GM10847 (cell line): Measurements from ENCODE around the gene ACOT2.

ENCODE experiments used
- POLR2A ChIP-seq: IDR thresholded peaks from 2 replicates; pipeline ENCODE4 v1.6.1; 2011; ENCODE audit not compliant: insufficient read length; ENCODE audit errors: extremely low read depth

Gene ACOT2

DNA sequence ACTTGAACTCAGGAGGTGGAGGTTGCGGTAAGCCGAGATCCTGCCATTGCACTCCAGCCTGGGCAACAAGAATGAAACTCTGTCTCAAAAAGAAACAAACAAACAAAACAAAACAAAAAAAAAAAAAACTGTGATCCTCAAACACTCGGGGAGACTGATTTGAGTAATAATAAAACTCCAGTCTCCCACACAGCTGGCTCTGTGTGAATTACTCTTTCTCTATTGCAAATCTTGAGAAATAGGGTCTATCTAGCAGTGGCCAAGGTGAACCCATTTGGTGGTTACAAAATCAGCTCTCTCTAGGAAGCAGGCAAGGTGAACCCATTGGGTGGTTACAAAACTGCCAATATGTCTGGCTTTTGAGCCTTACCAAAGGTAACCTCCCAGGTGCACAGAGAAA, 37.3 kb downstream of the ACOT2 start:
- no peak for TF ChIP-seq POLR2A

DNA sequence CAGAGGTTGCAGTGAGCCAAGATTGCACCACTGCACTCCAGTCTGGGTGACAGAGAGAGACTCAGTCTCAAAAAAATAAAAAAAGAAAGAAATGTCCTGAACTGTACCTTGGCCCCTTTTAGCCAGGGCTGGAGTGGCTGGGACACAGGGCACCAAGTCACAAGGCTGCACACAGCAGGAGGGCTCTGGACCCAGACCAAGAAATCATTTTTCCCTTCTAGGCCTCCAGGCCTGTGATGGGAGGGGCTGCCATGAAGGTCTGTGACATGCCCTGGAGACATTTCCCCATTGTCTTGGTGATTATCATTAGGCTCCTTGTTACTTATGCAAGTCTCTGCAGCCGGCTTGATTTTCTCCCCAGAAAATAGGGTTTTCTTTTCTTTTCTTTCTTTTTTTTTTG, 38.2 kb downstream of the ACOT2 start:
- TF ChIP-seq POLR2A = no peak

GRCh38 chr14:73610687-73611086, 41.7 kb downstream of the ACOT2 start:
- TF ChIP-seq POLR2A = no peak

GRCh38 chr14:73612339-73613045, 43.5 kb downstream of the ACOT2 start, which contains the start of gene ACOT6:
Gene ACOT6 (plus strand): TSS chr14:73612517. CDS start chr14:73612572, 55 bp downstream.
- no peak for TF ChIP-seq POLR2A

DNA sequence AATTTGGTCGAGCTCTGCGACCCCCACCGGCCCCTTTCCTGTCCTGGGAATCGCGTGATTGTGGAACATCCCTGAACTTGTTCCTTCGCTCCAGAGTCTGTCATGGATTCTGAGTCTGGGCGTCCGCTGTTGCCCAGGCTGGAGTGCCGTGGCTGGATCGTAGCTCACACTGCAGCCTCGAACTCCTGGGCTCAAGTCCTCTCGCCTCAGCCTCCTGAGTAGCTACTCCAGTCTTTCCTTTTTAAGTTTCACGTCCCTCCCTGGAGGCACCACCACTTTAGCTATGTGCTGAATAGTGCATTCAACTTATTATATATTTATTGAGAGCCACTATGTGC, 44.0 kb downstream of the ACOT2 start:
- TF ChIP-seq POLR2A = no peak

DNA sequence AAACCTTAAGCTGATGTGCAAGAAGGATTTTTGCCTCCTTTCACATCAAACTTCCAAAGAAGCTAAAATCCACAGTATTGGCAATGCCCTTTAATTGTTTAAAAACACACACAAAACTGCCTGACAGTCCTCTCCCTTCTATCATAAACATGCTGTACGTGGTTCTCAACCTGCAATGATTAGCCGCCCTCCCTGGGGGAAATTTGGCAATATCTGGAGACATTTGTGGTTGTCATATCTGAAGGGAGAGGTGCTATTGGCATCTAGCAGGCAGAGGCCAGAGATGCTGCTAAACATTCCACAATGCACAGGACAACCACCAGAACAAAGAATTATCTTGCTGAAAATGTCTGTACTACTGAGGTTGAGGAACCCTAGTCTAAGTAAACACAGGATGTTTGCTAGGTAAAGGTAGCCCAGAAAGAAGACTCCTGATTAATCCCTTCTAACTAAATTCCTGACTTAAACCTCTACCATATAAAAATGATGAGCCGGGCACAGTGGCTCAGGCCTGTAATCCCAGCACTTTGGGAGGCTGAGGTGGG, 44.5 kb downstream of the ACOT2 start:
- no peak for TF ChIP-seq POLR2A

GRCh38 chr14:73616831-73617230, 47.8 kb downstream of the ACOT2 start:
- no peak for TF ChIP-seq POLR2A

DNA sequence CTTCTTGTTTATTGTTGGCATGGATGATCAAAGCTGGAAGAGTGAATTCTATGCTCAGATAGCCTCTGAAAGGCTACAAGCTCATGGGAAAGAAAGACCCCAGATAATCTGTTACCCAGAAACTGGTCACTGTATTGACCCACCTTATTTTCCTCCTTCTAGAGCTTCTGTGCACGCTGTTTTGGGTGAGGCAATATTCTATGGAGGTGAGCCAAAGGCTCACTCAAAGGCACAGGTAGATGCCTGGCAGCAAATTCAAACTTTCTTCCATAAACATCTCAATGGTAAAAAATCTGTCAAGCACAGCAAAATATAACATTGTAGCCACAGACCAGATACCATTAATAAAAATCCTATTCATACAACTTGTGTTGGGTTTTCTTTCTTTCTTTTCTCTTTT, 50.5 kb downstream of the ACOT2 start:
- no peak for TF ChIP-seq POLR2A

DNA sequence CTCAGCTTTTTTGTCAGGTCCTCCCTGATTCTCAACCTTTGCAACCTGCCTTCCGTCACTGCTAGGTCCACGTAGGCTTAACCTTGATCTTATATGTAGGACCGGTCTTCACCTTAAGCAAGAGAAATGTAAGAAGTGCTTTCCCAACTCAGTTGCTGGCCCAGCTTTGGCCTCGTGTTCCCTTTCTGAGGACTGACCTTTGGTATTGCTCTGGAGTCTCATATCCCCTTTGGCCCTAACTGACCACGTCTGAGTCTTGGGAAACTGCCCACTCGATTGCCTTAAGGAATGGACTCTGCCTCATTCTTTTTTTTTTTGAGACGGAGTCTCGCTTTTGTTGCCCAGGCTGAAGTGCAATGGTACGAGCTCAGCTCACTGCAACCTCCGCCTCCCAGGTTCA, 51.3 kb downstream of the ACOT2 start:
- no peak for TF ChIP-seq POLR2A

- no peak for TF ChIP-seq POLR2A
These were observed 54.6 kb downstream of the ACOT2 start for GRCh38 chr14:73623504-73624054.
